DOHH2 (cell line): ENCODE data around the gene PTGDR.

Experiments
- H3F3A ChIP-seq: fragments of 200-600 bp; sonication (generic), shearing (Covaris generic); 2 replicates; pipeline ENCODE4 v1.6.0; 2016; ENCODE audit warnings: antibody characterized with exemption, mild to moderate bottlenecking; ENCODE audit not compliant: control insufficient read depth, insufficient read depth
- H3K27ac ChIP-seq: fragments of 200-600 bp; sonication (generic); 2 replicates; pipeline ENCODE4 v1.5.1; 2014; ENCODE audit warnings: low read depth, mild to moderate bottlenecking, low read length, moderate library complexity
- H3K27me3 ChIP-seq: fragments of 200-600 bp; sonication (generic); 2 replicates; pipeline ENCODE4 v1.6.1; 2014; ENCODE audit warnings: mild to moderate bottlenecking, low read length, mixed read lengths; ENCODE audit not compliant: control insufficient read depth
- H3K36me3 ChIP-seq: fragments of 200-600 bp; sonication (generic); 2 replicates; pipeline ENCODE4 v1.6.1; 2014; ENCODE audit warnings: mild to moderate bottlenecking, low read length, moderate library complexity, mixed read lengths; ENCODE audit not compliant: control insufficient read depth
- H3K4me1 ChIP-seq: fragments of 200-600 bp; sonication (generic); 2 replicates; pipeline ENCODE4 v1.6.1; 2014; ENCODE audit warnings: mild to moderate bottlenecking, low read length, mixed read lengths; ENCODE audit not compliant: control insufficient read depth
- H3K4me2 ChIP-seq: fragments of 200-600 bp; sonication (generic); 2 replicates; pipeline ENCODE4 v1.6.0; 2014; ENCODE audit warnings: mild to moderate bottlenecking, low read length, moderate library complexity
- H3K4me3 ChIP-seq: fragments of 200-600 bp; sonication (generic); 2 replicates; pipeline ENCODE4 v1.5.1; 2014; ENCODE audit warnings: mild to moderate bottlenecking, low read length, mixed read lengths
- H3K79me2 ChIP-seq: fragments of 200-600 bp; sonication (generic); 2 replicates; pipeline ENCODE4 v1.6.1; 2014; ENCODE audit warnings: mild to moderate bottlenecking, low read length, mixed read lengths; ENCODE audit not compliant: control insufficient read depth
- H3K9me2 ChIP-seq: fragments of 200-600 bp; sonication (generic); replicated peaks from 2 replicates; pipeline ENCODE4 v1.6.1; 2014; ENCODE audit warnings: mild to moderate bottlenecking, low read length, mixed read lengths; ENCODE audit not compliant: control insufficient read depth
- H3K9me3 ChIP-seq: fragments of 200-600 bp; sonication (generic); 2 replicates; pipeline ENCODE4 v1.6.1; 2014; ENCODE audit warnings: antibody characterized with exemption, low read length, mixed read lengths; ENCODE audit not compliant: control insufficient read depth, insufficient read depth
- H4K20me1 ChIP-seq: fragments of 200-600 bp; sonication (generic); 2 replicates; pipeline ENCODE4 v1.6.0; 2014; ENCODE audit warnings: low read depth, mild to moderate bottlenecking, antibody characterized with exemption, low read length, moderate library complexity; ENCODE audit not compliant: control insufficient read depth, insufficient read depth
- EZH2phosphoT487 ChIP-seq: fragments of 200-600 bp; sonication (generic); IDR thresholded peaks from 2 replicates; pipeline ENCODE4 v1.6.1; 2017; ENCODE audit warnings: borderline replicate concordance, mild to moderate bottlenecking, antibody characterized with exemption, low read length, moderate library complexity, mixed read lengths
- TF ChIP-seq, protein P1 (sequence below): fragments of 200-600 bp; sonication (generic); IDR thresholded peaks from one replicate; pipeline ENCODE4 v1.5.1; 2014; ENCODE audit warnings: antibody characterized with exemption, mild to moderate bottlenecking, low read depth, low read length; ENCODE audit not compliant: poor library complexity, severe bottlenecking

Gene PTGDR

DNA sequence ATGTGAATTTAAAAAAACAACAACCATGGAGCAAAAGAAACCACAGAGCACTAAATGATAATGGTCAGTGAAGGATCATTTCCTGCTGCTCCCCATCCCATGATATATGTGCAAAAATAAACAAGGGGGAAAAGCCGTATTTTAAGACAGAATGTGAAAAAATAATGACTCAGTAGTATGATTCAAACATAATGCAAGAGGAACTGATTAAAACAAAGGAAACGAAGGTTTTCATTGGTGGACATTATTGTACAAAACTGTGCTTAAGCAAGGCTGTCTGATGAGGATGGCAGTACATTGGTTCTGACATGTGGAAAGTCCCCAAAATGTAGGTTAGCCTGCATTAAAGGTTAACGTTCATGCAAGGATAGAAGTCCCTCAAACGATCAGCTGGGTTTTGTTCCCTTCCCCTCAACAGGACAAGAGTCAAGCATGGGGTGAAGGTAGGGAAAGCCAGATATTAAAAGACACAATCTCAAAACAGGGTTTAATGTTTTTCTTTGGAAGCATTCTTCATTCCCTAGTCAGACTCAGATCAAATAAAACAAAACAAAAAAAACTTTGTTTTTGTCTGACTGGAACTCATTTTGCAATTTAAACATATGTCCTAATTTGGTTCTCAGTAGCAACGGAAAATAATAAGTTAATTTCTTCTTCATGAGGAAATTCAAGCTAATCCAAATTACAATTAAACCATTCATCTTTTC, 26.3 kb upstream of the PTGDR start:
- no peaks in the 10 kb centered on the region for H3K79me2 ChIP-seq
- H3K4me3 ChIP-seq, result no peak overlapping the region
- no peaks in the 10 kb centered on the region for H3K9me2 ChIP-seq
- no peaks in the 10 kb centered on the region for H3K9me3 ChIP-seq
- no peaks in the 10 kb centered on the region for H4K20me1 ChIP-seq
- H3F3A ChIP-seq, result no peaks in the 10 kb centered on the region
- no peak overlapping the region for H3K27ac ChIP-seq
- no peaks in the 10 kb centered on the region for H3K36me3 ChIP-seq
- H3K27me3 ChIP-seq, result no peaks in the 10 kb centered on the region
- H3K4me2 ChIP-seq, result no peak overlapping the region
- TF ChIP-seq, protein P1, sequence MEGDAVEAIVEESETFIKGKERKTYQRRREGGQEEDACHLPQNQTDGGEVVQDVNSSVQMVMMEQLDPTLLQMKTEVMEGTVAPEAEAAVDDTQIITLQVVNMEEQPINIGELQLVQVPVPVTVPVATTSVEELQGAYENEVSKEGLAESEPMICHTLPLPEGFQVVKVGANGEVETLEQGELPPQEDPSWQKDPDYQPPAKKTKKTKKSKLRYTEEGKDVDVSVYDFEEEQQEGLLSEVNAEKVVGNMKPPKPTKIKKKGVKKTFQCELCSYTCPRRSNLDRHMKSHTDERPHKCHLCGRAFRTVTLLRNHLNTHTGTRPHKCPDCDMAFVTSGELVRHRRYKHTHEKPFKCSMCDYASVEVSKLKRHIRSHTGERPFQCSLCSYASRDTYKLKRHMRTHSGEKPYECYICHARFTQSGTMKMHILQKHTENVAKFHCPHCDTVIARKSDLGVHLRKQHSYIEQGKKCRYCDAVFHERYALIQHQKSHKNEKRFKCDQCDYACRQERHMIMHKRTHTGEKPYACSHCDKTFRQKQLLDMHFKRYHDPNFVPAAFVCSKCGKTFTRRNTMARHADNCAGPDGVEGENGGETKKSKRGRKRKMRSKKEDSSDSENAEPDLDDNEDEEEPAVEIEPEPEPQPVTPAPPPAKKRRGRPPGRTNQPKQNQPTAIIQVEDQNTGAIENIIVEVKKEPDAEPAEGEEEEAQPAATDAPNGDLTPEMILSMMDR, result no peak
- TF ChIP-seq EZH2phosphoT487, result no peak
- H3K4me1 ChIP-seq, result peaks cover 7% of the 10 kb centered on the region

- no peaks in the 10 kb centered on the region for H3K9me2 ChIP-seq
- no peaks in the 10 kb centered on the region for H3K9me3 ChIP-seq
- no peak overlapping the region for H3K4me2 ChIP-seq
- H3K4me3 ChIP-seq, result no peak overlapping the region
- no peaks in the 10 kb centered on the region for H3K36me3 ChIP-seq
- H3K27me3 ChIP-seq, result no peaks in the 10 kb centered on the region
- TF ChIP-seq, protein P1, result no peak
- TF ChIP-seq EZH2phosphoT487, result no peak
- no peaks in the 10 kb centered on the region for H4K20me1 ChIP-seq
- no peak overlapping the region for H3K27ac ChIP-seq
- no peaks in the 10 kb centered on the region for H3F3A ChIP-seq
- no peaks in the 10 kb centered on the region for H3K79me2 ChIP-seq
- H3K4me1 ChIP-seq, result peaks cover 7% of the 10 kb centered on the region
Measured at GRCh38 chr14:52244328-52244727, 23.2 kb upstream of the PTGDR start.

DNA sequence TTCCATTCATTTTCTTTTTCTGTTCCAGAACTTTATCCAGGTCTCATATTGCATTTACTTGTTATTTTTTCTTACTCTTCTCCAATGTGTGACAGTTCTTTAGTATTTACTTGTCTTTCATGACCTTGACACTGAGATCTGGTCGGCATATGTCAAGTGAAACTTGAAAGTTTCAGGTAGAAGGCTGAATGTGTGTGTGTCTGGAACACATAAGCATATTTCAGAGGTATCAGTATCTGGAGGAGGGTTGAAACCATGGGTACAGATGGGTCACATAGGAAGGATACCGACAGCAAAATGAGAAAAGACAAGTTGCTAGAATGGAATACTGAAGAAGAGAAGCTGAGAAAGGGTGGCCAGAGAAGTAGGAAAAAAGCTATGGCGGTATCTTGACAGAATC, 22.5 kb upstream of the PTGDR start:
- TF ChIP-seq, protein P1, result no peak

More for the DNA sequence above, 22.5 kb upstream of the PTGDR start:
- Histone ChIP-seq H3K79me2 (no peaks in the 10 kb centered on the region), H3K36me3 (no peaks in the 10 kb centered on the region), H4K20me1 (no peaks in the 10 kb centered on the region), H3K4me1 (peaks cover 7% of the 10 kb centered on the region), H3K9me3 (no peaks in the 10 kb centered on the region), H3K27ac (no peak overlapping the region), H3K27me3 (no peaks in the 10 kb centered on the region), H3K9me2 (no peaks in the 10 kb centered on the region), H3K4me3 (no peak overlapping the region), H3F3A (no peaks in the 10 kb centered on the region), H3K4me2 (no peak overlapping the region)
